Nephron (organoid): ENCODE results near the gene ARSA.

Source experiments
- H3K27ac Mint-ChIP-seq, 3 experiments: 2 replicates each; pipeline ENCODE4 v1.8.0; 2020; ENCODE audit warnings: mixed read lengths in 3 of 3, mild to moderate bottlenecking in 2 of 3, moderate library complexity in 1 of 3
- H3K27me3 Mint-ChIP-seq: 2 replicates; pipeline ENCODE4 v1.8.0; 2021; ENCODE audit warnings: low read depth, mild to moderate bottlenecking, moderate library complexity, mixed read lengths
- H3K36me3 Mint-ChIP-seq: 2 replicates; pipeline ENCODE4 v1.8.0; 2020; ENCODE audit warnings: low read depth, mixed read lengths
- H3K4me1 Mint-ChIP-seq: 2 replicates; pipeline ENCODE4 v1.8.0; 2020; ENCODE audit warnings: mixed read lengths
- H3K4me3 Mint-ChIP-seq, 3 experiments: 2 replicates each; pipeline ENCODE4 v1.8.0; 2020; ENCODE audit warnings: mild to moderate bottlenecking in 3 of 3, mixed read lengths in 3 of 3, moderate library complexity in 2 of 3
- H3K9me3 Mint-ChIP-seq: 2 replicates; pipeline ENCODE4 v1.8.0; 2020; ENCODE audit warnings: mixed read lengths
- CTCF ChIP-seq, 3 experiments: fragments of 200-600 bp; sonication (generic); IDR thresholded peaks; one replicate each; pipeline ENCODE4 v1.5.0; 2021; ENCODE audit warnings: antibody characterized with exemption in 3 of 3; ENCODE audit not compliant: unreplicated experiment in 3 of 3

Gene ARSA

GRCh38 chr22:50606165-50606945, 21.6 kb downstream of the ARSA start:
- Mint-ChIP-seq H3K36me3 (no peaks in the 10 kb centered on the region), H3K9me3 (no peaks in the 10 kb centered on the region), H3K4me1 (peaks cover 14% of the 10 kb centered on the region), H3K4me3 (no peak overlapping the region), H3K27ac (no peak overlapping the region), H3K27me3 (peaks cover 40% of the 10 kb centered on the region)
- TF ChIP-seq CTCF (IDR thresholded peaks at IDR 0.05; ENCODE audit: unreplicated experiment in 3 of 3), result no peak

DNA sequence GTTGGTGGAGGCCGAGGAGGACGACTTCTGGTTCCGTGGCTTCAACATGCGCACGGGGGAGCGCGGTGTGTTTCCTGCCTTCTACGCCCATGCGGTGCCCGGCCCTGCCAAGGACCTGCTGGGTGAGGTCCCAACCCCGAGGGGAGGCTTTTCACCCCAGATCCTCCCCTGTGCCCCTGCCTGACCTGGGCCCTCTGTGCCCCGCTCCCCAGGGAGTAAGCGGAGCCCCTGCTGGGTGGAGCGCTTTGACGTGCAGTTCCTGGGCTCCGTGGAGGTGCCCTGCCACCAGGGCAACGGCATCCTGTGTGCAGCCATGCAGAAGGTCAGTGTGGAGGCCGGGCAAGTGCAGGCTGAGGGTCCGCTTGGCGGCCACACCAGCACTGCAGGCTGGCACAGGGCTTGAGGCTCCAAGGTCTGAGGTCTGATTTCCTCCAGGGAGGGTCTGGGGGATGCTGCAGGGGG, 22.3 kb downstream of the ARSA start:
- Mint-ChIP-seq H3K4me3 (no peak overlapping the region), H3K36me3 (no peaks in the 10 kb centered on the region), H3K27me3 (peaks cover 40% of the 10 kb centered on the region), H3K9me3 (no peaks in the 10 kb centered on the region), H3K27ac (no peak overlapping the region), H3K4me1 (peaks cover 14% of the 10 kb centered on the region)
- no peak for TF ChIP-seq CTCF (IDR thresholded peaks at IDR 0.05; ENCODE audit: unreplicated experiment in 3 of 3)

DNA sequence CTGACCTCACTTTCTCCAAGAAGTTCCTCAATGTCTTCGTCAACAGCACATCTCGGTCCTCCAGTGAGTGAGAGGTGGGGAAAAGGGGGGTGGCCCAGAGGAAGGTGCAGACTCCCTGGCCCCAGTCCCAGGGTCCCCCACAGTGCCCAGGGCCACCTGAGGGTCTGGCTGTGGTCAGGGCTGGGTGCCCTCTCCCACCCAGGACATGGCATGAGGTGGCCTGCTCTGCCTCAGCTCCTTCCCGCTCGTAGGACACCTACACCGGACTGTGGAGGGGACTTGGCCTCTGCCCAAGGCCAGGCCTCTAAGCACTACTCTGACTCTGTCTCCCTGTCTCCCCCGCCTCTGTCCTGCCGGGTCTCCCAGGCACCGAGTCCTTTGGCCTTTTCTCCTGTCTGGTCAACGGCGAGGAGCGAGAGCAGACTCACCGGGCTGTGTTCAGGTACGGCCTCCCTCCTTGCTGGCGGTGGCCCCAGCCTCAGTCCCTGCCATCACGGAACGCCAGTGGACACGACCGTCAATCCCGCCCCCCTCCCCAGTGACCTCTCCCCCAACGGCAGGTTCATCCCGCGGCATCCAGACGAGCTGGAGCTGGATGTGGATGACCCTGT, 22.8 kb downstream of the ARSA start:
- Mint-ChIP-seq H3K4me1 (peaks cover 14% of the 10 kb centered on the region), H3K36me3 (no peaks in the 10 kb centered on the region), H3K27ac (no peak overlapping the region), H3K27me3 (peaks cover 36% of the 10 kb centered on the region), H3K4me3 (no peak overlapping the region), H3K9me3 (no peaks in the 10 kb centered on the region)
- TF ChIP-seq CTCF (IDR thresholded peaks at IDR 0.05; ENCODE audit: unreplicated experiment in 3 of 3), result no peak

DNA sequence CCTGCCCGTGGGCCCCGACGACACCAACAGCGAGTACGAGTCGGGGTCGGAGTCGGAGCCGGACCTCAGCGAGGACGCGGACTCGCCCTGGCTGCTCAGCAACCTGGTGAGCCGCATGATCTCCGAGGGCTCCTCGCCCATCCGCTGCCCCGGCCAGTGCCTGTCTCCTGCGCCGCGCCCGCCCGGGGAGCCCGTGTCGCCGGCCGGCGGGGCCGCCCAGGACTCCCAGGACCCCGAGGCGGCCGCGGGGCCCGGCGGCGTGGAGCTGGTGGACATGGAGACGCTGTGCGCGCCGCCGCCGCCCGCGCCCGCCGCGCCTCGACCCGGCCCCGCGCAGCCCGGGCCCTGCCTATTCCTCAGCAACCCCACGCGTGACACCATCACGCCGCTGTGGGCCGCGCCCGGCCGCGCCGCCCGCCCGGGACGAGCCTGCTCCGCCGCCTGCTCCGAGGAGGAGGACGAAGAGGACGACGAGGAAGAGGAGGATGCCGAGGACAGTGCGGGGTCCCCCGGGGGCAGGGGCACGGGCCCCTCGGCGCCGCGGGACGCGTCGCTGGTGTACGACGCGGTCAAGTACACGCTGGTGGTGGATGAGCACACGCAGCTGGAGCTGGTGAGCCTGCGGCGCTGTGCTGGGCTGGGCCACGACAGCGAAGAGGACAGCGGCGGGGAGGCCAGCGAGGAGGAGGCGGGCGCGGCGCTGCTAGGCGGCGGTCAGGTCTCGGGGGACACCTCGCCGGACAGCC, 23.5 kb downstream of the ARSA start:
- H3K27ac Mint-ChIP-seq, result no peak overlapping the region
- H3K9me3 Mint-ChIP-seq, result no peaks in the 10 kb centered on the region
- TF ChIP-seq CTCF (IDR thresholded peaks at IDR 0.05; ENCODE audit: unreplicated experiment in 3 of 3), result no peak

DNA sequence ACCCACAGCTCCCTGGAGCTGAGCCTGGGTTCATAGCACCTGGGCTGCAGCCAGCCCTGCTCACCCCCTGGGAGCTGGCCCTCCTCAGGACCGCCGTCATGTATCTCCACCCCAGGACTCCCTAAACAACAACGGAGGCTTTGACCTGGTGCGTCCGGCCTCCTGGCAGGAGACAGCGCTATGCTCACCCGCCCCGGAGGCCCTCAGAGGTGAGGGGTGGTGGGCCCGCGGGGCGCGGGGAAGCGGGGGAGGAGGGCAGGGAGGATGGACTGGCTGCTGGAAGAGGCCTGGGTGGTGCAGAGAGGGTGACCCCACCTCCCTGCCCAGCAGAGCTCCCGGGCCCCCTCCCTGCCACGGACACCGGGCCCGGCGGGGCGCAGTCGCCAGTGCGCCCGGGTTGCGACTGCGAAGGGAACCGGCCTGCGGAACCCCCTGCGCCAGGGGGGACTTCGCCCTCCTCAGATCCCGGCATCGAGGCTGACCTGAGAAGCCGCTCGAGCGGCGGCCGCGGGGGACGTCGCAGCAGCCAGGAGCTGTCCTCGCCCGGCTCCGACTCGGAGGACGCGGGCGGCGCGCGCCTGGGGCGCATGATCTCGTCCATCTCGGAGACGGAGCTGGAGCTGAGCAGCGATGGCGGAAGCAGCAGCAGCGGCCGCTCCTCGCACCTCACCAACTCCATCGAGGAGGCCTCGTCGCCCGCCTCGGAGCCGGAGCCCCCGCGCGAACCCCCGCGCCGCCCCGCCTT, 24.3 kb downstream of the ARSA start:
- H3K4me3 Mint-ChIP-seq, result no peak overlapping the region
- peaks cover 14% of the 10 kb centered on the region for H3K4me1 Mint-ChIP-seq

More for the DNA sequence above, 23.5 kb downstream of the ARSA start:
- peaks cover 38% of the 10 kb centered on the region for H3K27me3 Mint-ChIP-seq
- H3K4me3 Mint-ChIP-seq, result no peak overlapping the region
- H3K4me1 Mint-ChIP-seq, result peaks cover 14% of the 10 kb centered on the region
- H3K36me3 Mint-ChIP-seq, result peaks cover 3% of the 10 kb centered on the region

More for the DNA sequence above, 24.3 kb downstream of the ARSA start:
- no peak for TF ChIP-seq CTCF (IDR thresholded peaks at IDR 0.05; ENCODE audit: unreplicated experiment in 3 of 3)
- Mint-ChIP-seq H3K36me3 (peaks cover 3% of the 10 kb centered on the region), H3K27me3 (peaks cover 31% of the 10 kb centered on the region), H3K9me3 (no peaks in the 10 kb centered on the region), H3K27ac (no peak overlapping the region)
